Left renal cortex interstitium (tissue), 4 donors: ENCODE data around the gene RWDD1. TPM values are rescaled to one million over a fixed set of nuclear protein-coding genes. Genes with fewer than 3 reads are reported as not detected.
A peak's percentile ranks its signal among the peaks of the same experiment; 100 is the strongest.

Source experiments
- DNase-seq, 4 donors: peaks; one replicate each; pipeline ENCODE4 v3.0.0-alpha.2; 2013; ENCODE audit warnings: low read depth in 4 of 4, low spot score in 2 of 4, missing footprints in 1 of 4
- polyA plus RNA-seq, 4 donors: library from polyadenylated mRNA; unstranded; fragments of 120-200 nt; gene quantifications; one replicate each; pipeline ENCODE4 v1.2.1, GENCODE V29; 2013; ENCODE audit not compliant: insufficient read length in 4 of 4

Gene RWDD1, protein sequence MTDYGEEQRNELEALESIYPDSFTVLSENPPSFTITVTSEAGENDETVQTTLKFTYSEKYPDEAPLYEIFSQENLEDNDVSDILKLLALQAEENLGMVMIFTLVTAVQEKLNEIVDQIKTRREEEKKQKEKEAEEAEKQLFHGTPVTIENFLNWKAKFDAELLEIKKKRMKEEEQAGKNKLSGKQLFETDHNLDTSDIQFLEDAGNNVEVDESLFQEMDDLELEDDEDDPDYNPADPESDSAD
- 10 to 100 TPM; 72.9 to 90.0 (median 82.7) TPM for polyA plus RNA-seq

DNA sequence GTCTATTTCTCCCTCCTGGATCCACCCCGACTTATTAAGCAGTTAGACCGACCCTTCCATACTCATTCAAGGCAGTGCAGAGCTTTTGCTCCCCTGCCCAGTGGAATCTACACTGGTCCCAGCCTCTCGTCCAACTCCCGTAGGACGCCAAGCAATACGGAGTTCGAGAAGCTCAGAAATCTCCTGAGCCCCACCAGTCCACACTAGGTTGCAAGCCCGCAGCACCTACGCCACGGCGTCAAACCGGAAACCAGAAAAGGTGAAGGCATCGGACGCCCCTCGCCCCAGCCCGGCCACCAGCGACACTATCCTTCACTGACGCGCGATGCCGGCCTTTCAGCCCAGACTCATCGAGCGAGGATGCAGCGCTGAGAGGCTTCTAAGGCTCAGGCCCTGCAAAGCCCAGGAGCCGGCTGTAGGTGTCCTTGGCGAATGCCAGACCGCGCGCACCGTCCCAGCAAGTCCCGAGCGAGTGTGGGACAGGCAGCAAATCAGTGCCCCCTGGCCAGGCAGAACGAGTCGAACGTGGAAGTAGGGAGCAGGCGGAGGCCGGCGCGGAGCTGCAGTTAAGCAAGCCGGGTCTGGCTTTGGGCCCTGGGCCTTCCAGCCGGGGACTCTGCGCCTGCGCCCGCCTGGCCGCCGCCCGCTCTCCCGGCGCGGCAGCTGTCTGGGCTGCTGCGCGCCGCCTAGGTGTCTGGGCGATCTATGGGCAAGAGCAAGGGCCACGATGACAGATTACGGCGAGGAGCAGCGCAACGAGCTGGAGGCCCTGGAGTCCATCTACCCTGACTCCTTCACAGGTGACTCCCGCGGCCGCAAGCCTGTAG lies at the start of gene RWDD1:
Gene RWDD1 (plus strand): TSS at position 649 of the 827 bp plus-strand sequence. CDS start 79 bp downstream, at position 728.
- peak; percentile 92 to 98 (median 94) for DNase-seq

DNA sequence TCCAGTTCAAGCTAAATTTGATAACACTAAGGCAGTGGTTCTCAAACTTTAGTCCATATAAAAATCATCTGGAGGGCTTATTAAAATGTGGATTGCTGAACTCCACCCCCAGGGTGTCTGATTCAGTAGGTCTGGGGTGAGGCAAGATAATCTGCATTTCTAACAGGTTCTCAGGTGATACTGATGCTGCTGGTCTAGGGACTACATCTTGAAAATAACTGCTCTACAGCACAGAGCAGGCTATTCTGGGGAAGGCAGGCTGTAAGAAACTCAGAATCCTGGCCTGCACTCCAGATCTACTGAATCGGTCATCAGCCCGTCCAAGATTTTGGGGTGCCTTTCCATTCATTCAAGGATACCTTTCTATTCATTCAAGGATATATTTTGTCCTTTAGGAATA lies 48.4 kb upstream of the RWDD1 start:
- no peak for DNase-seq

DNA sequence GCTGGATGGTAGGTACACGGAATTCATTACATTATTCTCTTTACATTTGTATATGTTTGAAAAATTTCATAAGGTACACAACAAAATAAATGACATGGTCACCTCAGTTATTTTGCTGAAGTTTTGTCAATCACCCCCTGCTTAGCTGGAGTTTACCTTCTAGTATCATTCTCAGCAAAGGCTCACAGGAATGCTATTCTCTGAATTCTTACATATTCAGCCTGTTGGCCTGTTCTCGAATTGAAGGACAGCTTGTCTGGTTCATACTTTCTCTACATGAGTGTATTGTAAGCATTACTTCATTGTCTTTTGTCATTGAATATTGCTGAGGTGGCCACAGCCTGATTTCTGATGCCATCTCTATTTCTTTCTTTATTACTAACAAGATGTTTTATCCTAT lies 47.1 kb upstream of the RWDD1 start:
- no peak for DNase-seq

DNA sequence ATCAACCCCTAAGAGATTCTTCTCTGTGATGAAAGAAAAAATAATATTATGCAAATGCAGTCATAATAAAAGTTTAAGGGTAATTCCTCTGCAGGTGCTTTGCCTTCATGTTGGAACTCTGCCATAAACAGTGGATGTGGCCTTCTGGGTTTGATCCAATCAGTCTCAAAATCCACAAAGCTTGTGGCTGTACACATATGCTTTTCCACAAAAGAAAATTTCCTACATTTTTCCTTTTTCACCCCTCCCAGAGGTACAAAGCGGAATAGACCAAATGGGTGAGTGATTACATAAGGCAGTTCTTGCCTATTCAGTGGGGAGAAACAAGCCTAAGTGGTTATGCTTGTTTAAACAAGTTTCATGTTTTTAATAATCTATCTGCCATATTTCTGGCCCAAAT lies 43.2 kb upstream of the RWDD1 start:
- no peak for DNase-seq

DNA sequence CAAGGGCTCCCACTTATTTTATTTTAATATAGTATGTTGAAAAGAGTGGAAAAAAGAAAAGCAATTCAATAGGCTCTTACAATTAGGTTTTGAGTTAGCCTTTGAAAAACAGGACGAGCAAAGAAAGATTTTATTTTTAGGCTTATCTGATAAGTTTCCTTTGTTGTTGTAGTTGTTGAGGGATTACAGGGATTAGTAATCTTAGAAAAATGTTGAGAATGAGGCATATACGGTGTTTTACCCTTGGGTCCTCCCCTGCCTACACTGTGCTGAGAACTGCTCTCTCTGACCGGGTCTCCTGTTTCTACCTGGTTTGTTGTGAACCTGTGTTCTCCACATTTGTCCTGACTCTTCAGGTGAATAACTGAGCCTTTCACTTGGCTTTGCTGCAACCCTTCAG lies 42.5 kb upstream of the RWDD1 start:
- DNase-seq, result no peak

DNA sequence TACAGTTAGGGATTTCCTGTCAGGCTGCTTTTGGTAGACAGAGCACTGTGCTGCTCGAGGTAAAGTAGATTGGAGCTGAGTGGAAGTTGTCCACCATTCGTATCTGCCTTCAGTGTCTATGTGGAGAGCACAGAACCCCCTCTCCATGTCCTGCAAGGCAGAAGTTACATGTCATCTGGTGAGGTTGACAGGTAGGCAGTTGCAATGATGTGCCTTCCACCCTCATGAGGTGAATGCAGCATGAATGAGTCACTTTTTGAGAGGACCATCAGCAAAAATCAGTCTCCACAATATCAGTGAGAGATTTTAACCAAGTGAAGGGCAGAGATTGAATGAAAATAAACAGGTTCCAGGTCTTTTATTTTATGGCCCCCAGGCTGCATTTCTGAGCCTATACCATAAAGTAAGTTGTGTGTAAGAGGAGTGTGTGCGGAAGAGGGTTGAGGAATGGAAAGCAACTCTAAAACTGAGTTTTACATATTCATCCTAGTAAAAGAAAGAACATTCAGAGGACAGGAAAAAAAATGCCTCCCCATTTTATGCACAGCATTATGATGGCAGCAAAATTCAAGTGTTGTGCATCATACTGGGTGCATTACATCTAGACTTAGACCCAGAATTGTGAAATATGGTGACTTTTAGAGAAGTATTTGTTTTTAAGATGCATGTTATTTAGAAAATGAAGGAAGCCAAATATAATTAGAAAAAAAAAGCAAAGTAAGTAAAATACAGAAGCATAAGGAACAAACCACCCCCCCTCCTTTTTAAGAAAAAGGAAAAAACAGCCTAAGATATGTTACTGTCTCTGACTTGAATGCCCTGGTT lies 41.6 kb upstream of the RWDD1 start:
- no peak for DNase-seq

DNA sequence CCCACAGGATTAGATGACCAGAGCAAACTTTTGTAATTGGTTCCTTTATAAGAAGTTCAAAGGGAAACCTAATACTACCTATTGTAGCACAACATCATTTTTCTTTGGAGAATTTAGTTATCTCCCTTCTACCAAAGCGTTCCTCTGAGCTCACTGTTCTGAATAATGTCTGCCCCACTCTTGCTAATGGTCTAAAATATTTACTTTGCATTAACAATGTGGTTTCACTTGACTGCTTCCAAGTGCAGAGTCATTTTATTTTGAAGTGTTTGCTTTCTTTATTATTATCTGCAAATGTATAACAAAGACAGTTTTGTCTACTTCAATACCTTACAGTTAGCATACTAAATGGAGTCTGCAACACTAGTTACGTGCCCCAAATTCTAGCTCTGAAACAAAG lies 40.9 kb upstream of the RWDD1 start:
- no peak for DNase-seq

DNA sequence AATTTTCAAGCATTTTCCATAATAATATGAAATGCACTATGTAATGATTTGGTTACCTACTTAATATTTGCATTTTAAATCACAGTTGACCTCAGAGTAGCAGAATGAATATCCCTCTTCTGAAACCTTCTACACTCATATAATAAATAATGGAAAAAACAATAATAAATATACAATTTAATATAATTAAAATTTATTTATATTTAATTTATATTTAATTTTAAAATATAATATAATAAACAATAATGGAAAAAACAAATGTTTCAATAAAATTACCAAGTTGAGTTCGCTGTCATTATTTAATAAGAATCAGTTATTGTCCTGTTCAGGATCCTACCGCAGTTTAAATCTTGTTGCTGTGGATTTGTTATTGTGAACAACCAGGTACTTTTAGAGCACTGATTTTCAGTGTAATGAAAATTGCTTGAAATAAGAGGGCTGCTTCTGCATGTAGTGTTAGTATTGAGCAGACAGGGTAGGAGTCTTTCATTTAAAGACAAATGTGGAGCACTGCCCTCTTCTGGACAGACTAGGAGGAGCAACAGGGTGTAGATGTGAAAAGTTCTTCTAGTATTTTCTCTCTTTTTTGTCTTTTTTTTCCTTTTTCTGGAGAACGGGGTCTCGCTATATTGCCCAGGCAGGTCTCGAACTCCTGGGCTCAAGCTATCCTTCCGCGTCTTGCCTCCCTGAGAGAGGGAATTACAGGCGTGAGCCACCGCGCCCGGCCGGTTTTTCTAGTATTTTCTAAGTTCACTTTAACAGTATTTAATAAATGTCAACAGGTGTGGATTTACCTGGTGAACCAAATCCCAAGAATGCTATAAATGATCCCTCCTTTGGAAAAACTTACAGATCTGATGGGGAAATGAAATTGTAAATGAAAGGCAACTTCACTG lies 39.4 kb upstream of the RWDD1 start:
- DNase-seq, result no peak

DNA sequence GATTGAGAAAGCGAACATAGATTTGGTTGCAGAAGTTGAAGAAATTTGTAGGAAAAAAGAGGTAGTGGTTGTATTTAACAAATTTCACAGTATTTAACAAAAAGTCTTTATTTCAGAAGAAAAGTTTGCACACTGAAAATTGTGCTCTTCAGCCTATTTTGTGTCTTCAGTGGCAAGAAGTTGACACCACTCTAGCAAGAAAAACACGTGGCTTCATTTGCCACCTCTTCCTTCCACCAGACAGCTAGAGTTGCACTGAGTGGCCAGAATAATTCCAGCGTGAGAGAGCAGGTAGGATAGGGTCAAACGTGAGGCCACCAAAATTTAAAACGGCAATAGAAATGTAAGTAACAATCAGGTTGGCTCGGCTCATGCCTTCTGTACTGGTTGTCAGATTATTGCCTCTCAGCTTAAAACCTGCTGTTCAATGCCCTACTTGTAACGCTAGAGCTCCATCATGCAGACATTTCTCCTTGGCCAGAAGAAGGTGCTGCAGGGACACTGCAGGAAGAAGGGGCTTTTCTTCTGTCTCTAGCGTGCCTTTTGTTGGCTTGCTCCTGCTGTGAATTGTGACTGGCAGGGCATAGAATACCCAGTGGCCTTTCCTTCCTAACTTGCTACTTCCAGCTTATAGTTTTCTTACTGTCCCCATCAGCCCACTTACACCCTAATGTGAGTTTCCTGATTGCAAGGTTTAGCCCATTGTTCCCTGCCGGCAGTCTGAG lies 37.9 kb upstream of the RWDD1 start:
- DNase-seq, result no peak

DNA sequence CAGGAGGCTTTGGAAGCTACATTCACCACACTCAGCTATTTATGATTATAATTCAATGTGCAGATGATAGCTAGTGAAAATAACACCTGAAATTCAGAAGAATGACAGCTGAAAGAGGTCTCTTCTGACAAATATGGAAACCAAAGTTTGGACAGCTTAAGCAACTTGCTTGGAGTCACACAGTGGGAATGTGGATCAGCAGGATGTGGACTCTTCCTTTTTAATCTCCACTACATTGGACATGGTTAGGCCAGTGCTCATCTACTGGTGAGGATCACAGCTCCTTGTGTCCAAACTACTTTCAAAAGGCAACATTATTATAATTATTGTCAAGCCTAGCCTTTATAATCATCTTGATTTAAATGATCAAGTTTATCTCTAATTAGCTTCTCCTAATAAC lies 36.2 kb upstream of the RWDD1 start:
- DNase-seq, result no peak

DNA sequence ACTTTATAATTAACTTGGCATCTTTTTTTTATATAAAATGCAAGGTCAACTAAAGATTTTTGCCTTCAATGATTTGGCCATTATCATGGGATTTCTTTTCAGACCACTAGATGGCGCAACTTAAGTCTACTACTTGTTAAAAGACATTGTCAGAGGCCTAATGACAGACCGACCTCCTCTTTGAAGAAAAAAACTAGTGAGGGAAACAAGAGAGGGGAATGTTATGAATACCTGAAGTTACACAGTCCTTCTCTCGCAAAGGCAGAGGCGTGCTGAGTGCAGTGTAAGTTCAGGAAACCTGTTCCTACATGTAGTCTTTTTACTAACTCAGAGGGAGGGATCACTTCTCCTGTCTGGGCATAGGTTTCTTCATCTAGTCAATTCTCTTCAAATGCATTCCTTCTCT lies 35.1 kb upstream of the RWDD1 start:
- DNase-seq, result no peak

DNA sequence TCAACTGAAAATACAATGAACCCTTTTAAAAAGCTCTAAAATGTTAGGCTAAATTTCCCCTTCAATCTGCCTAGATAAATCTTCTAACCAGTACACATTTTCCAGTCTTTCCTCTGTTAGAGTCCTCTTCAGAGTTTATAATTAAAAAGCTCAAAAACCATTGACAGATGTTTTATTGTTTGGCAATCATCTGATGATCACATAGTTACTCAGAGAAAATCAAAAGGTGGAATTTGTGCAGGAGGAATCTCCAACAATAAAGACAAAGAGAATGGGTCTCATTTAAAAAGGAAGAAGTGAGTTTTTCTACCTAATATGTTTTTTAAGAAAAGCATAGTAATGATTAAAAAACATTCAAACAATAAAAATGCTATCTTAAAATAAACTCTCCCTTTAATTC lies 28.9 kb upstream of the RWDD1 start:
- DNase-seq, result no peak

DNA sequence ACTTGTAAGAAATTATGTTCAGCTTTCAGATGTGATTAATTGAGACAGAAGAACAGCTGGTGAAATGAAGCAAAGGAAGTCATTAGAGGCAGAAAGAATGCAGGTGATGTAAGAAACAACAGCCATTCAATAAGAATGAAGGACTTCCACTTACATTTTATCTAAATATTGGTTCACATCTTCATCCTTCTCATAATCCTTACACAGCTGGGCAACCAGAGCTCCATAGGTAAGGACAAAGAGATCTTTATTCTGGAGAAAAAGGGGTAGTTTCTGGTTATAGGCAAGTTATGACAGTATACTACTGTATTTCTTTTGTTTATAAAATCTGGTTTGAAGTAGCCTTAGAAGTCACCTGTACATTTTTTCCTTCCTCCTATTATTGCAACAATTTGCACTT lies 28.2 kb upstream of the RWDD1 start:
- no peak for DNase-seq

DNA sequence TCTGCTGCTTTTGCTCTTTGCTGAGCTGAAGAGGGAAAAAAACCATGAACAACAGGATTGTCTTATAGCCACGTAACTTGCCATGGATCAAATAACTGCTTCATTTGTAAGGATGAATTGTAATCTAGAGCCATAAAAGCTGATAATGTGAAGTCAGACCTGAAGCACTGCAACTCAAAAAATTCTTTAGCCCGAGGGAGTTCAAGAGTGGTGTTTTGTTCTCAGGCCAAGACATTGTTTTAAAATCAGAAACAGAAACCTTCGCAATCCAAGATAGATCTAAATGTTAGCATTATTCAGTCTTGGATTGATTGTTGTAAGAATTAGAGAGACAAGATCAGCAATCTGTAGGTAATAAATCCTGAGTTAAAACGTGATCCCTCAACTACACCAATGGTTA lies 25.7 kb upstream of the RWDD1 start, which contains the start of gene TRAPPC3L:
Gene TRAPPC3L (minus strand): TSS at position 34 of the 400 bp plus-strand sequence. CDS start 170 bp downstream, outside the sequence.
- no peak for DNase-seq

DNA sequence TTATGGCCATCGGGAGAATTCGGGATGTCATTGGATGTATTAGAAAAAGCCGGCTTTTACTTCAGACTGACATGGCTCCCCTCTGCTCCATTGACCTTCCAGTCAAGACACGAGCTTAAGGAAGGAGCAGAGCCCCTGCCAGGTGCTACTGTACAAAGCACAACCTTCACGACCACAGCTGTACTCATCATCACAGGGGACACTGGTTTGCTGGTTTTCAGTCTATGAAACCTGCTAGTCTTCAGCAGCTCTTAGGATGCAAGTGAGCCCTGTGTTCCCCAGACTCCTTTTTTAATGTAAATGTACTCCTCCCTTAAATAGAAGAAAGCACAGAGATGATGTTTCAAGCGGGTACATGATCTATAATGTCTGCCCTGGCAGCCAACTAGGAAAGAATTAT lies 23.9 kb upstream of the RWDD1 start:
- DNase-seq, result no peak

DNA sequence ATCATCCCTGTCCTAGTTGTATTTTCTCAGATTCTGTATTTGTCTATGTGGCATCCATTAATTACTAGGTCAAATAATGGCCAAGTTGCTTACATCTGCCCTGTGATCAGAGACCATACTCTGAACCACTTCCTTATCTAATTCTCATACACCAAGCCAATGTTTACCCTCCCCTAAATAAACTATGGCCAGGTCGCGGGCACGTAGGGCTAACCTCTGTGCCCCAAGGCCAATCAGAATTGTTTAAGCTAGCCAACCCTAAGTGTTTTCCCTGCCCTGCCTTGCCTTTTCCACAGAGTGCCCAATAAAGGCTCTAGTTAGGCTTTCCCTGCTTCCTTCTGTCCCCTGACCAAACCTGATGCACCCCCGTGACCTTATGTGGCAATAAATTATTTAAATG lies 20.5 kb upstream of the RWDD1 start:
- no peak for DNase-seq

DNA sequence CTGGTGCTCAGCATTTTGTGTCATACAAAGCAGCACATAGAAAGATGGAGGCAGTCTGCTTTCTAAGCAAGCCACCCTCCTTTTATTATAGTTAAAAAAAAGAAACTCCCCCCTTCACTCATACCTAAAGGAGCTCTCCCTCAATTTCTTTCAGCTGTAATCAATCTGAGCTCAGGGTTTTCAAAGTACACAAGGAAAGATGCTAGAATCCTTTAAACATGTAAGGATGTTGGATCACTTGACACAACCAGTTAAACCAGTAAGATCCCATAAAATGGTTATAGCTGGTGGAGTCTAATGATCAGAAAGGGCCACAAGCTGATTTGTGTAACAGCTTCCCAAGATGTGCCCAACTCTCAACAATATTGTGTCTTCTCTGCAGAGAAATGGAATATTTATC lies 17.9 kb upstream of the RWDD1 start, which contains the start of gene CALHM4:
Gene CALHM4 (plus strand): TSS at position 301 of the 400 bp plus-strand sequence. CDS start 43 bp downstream, at position 344.
- no peak for DNase-seq

DNA sequence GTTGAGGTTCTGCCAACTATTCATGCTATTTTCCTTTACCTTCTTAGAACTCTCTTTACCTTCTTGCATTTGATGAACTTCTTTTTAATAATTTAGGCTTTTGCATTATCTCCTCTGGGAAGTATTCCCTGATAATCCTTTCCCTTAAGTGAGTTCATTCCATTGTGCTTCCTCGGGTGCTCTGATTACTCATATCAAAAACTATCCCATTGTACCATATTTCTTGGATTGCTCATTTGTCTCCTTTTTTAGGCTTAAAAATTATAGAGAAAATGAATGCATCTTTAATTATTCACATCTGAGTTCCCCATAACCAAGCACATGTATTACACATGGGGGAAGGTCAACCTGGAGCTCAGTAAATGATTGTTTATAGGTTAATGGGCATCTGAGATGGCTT lies 15.2 kb upstream of the RWDD1 start:
- DNase-seq, result no peak

DNA sequence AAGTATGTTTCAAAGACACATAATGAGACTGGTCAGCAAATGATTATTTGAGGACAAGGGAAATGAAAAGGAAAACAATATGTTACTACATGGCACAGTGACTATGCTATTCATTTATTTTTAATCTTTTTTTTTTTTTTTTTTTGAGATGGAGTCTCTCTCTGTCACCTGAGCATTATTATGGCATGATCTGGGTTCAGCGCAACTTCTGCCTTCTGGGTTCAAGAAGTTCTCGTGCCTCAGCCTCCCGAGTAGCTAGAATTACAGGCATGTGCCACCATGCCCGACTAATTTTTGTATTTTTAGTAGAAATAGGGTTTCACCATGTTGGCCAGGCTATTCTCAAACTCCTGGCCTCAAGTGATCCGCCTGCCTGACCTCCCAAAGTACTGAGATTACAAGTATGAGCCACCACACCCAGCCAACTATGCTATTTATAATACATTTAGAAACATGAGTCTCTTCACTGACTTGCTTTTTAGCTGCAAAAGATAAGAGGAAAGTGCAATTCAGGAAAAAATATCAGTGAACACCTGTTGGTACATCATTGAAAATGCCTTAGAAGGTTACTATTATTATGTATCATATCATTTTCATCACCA lies 14.4 kb upstream of the RWDD1 start:
- no peak for DNase-seq
